Left lung (tissue), 10 donors: Measurements from ENCODE around the gene MMP20. TPM values are rescaled to one million over a fixed set of nuclear protein-coding genes. Genes with fewer than 3 reads are reported as not detected.

Experiments
- ATAC-seq: fragments of 200-7000 bp; cut with Tn5 transposase; one replicate; pipeline ENCODE4 v1.9.1; 2020; ENCODE audit warnings: moderate library complexity
- DNase-seq, 4 donors: peaks; one replicate each; pipeline ENCODE4 v3.0.0-alpha.2; 2013 to 2020
- H3K27ac ChIP-seq, 2 donors: fragments of 200-600 bp; sonication (generic) in 1 of 2; one replicate each; pipeline versions ENCODE4 v1.5.0 to v1.8.0; 2020 to 2021
- H3K27me3 ChIP-seq, 2 donors: fragments of 200-600 bp; sonication (generic) in 1 of 2; one replicate each; pipeline versions ENCODE4 v1.5.0 to v1.8.0; 2020 to 2021
- H3K36me3 ChIP-seq, 2 donors: fragments of 200-600 bp; sonication (generic) in 1 of 2; one replicate each; pipeline versions ENCODE4 v1.5.0 to v1.8.0; 2020 to 2021
- H3K4me1 ChIP-seq, 2 donors: fragments of 200-600 bp; one replicate each; pipeline ENCODE4 v1.8.0; 2021
- H3K4me3 ChIP-seq, 2 donors: fragments of 200-600 bp; sonication (generic) in 1 of 2; one replicate each; pipeline versions ENCODE4 v1.5.0 to v1.8.0; 2020 to 2021; ENCODE audit warnings: mild to moderate bottlenecking in 1 of 2
- H3K9me3 ChIP-seq, 2 donors: fragments of 200-600 bp; sonication (generic) in 1 of 2; one replicate each; pipeline versions ENCODE4 v1.5.0 to v1.8.0; 2020 to 2021
- intact Hi-C, 2 donors: fragments of 100-400 bp; cut with DNase I; formaldehyde crosslinking; loops; one replicate each; pipeline versions ENCODE4 v1.11.2 to v1.14.2; 2022
- polyA plus RNA-seq, 6 donors: library from polyadenylated mRNA; unstranded; fragments of 120-200 nt; gene quantifications; one replicate each; pipeline ENCODE4 v1.2.1, GENCODE V29; 2013; ENCODE audit not compliant: insufficient read length in 6 of 6
- total RNA-seq, 2 donors: library from RNA; stranded (reverse); fragmentation: NEBNext Ultra II Directional; extraction: Animal tissue kit (Norgen Biotek cat#: 25700); gene quantifications; one replicate each; pipeline ENCODE4 v1.2.1, GENCODE V29; 2021
- TF ChIP-seq, protein P1 (sequence below), 2 donors: fragments of 200-600 bp; sonication (generic) in 1 of 2; IDR thresholded peaks; one replicate each; pipeline versions ENCODE4 v1.5.0 to v1.8.0; 2021; ENCODE audit warnings: antibody characterized with exemption in 2 of 2
- donor health status: DM: no; HTN: yes; CAD: no.
- donor health status: DM: no; HTN: no; CAD: no.

The MMP20 gene
- total and polyA plus RNA-seq, 8 donors: not detected

DNA sequence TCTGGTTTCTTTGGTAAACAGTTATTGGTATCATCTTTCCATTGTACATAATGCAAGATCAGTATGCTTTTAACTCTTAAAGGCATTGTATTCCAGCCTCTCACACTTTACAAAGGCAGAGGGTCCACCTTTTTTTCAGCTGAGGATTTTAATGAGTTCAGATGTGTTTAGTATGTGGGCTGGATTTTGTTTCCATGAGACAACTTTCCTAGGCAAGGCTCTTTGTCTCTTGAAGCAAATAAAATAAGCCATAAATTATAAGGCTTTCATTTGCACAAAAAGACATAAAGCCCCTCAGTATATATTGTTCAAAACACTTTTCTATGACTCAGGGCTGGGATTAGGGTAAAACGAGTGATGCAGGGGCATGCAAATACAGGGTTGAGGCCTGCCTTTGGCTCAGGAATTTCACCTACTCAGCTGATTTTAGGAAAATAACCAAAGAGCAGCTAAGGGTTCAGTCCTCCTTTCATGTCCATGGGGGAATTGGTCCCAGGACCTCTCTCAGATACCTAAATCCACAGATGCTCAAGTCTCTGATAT lies 7.6 kb downstream of the MMP20 start:
- DNase-seq: no peak
- Histone ChIP-seq H3K4me3 (no peak overlapping the region), H3K36me3 (no peaks in the 10 kb centered on the region), H3K4me1 (no peaks in the 10 kb centered on the region), H3K27me3 (no peaks in the 10 kb centered on the region), H3K27ac (no peak overlapping the region), H3K9me3 (no peaks in the 10 kb centered on the region)
- no peak for ATAC-seq
- TF ChIP-seq, protein P1, sequence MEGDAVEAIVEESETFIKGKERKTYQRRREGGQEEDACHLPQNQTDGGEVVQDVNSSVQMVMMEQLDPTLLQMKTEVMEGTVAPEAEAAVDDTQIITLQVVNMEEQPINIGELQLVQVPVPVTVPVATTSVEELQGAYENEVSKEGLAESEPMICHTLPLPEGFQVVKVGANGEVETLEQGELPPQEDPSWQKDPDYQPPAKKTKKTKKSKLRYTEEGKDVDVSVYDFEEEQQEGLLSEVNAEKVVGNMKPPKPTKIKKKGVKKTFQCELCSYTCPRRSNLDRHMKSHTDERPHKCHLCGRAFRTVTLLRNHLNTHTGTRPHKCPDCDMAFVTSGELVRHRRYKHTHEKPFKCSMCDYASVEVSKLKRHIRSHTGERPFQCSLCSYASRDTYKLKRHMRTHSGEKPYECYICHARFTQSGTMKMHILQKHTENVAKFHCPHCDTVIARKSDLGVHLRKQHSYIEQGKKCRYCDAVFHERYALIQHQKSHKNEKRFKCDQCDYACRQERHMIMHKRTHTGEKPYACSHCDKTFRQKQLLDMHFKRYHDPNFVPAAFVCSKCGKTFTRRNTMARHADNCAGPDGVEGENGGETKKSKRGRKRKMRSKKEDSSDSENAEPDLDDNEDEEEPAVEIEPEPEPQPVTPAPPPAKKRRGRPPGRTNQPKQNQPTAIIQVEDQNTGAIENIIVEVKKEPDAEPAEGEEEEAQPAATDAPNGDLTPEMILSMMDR (IDR thresholded peaks at IDR 0.05): no peak
- intact Hi-C loops: no loop called here

DNA sequence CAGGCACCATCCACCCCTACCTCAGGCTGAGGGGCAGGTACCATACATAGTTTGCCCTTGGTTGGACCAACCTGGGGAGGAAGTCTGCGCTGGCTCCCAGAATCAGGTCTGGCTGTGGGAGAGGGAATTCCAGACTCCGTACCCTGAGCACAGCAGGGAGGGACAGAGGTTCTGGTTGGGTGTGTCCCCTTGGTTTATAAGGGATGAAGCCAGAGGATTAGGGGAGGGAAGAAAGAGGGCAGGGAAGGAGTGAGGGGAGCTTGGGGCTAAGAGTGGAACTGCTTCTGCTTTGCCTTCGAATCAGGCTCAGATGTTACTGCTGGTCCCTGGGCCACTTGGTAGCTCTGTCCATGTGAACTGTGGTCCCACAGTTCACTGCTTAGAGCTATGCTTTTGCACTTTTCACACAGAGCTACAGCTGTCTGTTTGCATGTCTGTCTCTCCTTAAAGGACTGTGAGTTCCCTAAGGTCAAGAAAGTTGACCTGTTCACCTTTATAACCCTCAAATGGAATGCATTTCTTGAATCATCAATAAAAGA lies 9.2 kb downstream of the MMP20 start:
- Histone ChIP-seq H3K4me1 (no peaks in the 10 kb centered on the region), H3K27ac (no peak overlapping the region), H3K36me3 (no peaks in the 10 kb centered on the region), H3K27me3 (no peaks in the 10 kb centered on the region), H3K4me3 (no peak overlapping the region), H3K9me3 (no peaks in the 10 kb centered on the region)
- ATAC-seq (no peak), DNase-seq (no peak)
- intact Hi-C loops: no loop called here
- TF ChIP-seq, protein P1 (IDR thresholded peaks at IDR 0.05): no peak

DNA sequence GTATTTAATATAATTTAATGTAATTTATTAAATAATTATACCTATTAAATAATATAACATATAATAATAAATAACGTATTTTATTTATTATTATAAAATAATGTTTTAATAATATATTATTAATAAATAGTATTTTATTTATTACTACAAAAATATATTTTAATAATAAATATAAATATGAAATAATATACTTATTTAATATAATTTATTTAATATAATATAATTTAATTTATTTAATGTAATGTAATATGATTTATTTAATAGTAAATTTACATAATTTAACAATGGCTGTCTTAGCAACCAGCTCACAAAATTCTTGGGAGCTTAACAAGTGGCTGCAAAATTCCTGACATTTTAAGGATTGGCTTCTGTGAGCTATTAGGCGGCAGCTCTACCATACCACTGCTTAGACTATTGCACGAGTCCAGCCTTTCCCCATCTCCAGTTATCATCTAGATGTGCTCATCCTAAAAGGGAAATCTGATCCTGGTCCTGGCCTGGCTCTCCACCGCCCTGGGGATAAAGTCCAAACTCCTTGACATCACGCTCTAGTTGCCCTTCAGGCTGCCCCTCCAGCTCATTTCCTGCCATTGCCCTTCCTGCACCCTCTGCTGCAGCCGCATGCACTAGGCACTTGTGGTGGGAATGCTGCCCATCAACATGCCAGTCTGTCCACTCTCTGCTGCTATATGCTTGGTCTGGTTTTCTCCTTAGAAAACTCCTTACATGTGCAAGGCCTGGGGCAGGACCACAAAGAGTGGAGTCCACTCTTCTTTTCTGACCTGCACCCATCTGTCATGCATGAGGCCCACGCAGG lies 9.8 kb downstream of the MMP20 start:
- Histone ChIP-seq H3K27ac (no peak overlapping the region), H3K9me3 (no peaks in the 10 kb centered on the region), H3K4me1 (no peaks in the 10 kb centered on the region), H3K27me3 (no peaks in the 10 kb centered on the region), H3K36me3 (no peaks in the 10 kb centered on the region), H3K4me3 (no peak overlapping the region)
- DNase-seq: no peak
- intact Hi-C loops: no loop called here
- ATAC-seq: peak; percentile 22
- TF ChIP-seq, protein P1 (IDR thresholded peaks at IDR 0.05): no peak

DNA sequence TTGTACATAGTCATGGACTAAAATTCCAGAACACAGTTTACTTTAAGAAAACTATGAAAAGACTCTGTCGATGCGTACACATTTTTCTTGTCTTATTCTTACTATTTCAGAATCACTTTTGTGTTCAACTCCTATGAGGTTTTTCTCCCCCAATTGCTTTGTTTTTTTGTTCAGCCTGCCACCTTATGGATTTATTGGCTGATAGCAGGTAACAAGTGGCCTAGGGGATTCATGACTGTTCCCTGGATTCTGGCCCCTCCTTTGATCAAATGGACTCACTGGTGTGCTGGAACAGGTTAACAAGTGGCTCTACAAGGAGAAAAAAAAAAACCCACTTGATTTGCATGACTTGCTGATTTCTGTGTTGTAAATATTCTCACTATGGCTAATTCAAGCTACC lies 10.6 kb downstream of the MMP20 start:
- no peak overlapping the region for H3K27ac ChIP-seq
- no peak overlapping the region for H3K4me3 ChIP-seq
- intact Hi-C loops: no loop called here
- no peaks in the 10 kb centered on the region for H3K27me3 ChIP-seq
- ATAC-seq (no peak), DNase-seq (no peak)
- H3K4me1 ChIP-seq: no peaks in the 10 kb centered on the region
- no peaks in the 10 kb centered on the region for H3K36me3 ChIP-seq
- TF ChIP-seq, protein P1 (IDR thresholded peaks at IDR 0.05): no peak
- H3K9me3 ChIP-seq: no peaks in the 10 kb centered on the region

DNA sequence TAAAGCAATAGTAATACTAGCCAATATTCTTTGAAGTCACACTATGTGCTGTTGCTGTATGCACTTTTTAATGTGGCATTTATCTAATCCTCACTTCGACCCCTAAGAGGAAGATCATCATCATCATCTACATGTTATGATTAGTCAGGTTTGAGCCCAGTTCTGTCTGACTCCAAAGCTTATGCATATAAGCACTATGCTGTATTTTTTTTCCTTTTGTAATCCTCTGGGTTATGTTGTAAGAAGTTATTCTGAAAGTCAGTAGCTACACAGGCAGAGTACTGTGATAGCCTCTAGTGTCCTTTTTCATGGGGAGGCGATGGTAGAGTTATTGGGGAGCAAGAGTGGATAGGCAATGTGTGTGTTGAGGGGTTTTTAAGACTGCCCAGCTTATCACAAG lies 11.1 kb downstream of the MMP20 start:
- Histone ChIP-seq H3K4me1 (no peaks in the 10 kb centered on the region), H3K27ac (no peak overlapping the region), H3K36me3 (no peaks in the 10 kb centered on the region), H3K4me3 (no peak overlapping the region), H3K9me3 (no peaks in the 10 kb centered on the region), H3K27me3 (no peaks in the 10 kb centered on the region)
- intact Hi-C loops: no loop called here
- DNase-seq (no peak), ATAC-seq (no peak)
- TF ChIP-seq, protein P1 (IDR thresholded peaks at IDR 0.05): no peak
